C4-2B (cell line): ENCODE measurements around the gene KASH5.
"Not testable (repeated sequence)": the region's sequence is repeated elsewhere in the genome, so short reads cannot be mapped to it uniquely, and the experiment has no call there.

ENCODE experiments used
- H3K27ac ChIP-seq: fragments of 450-650 bp; 2 replicates; pipeline ENCODE4 v1.5.1; 2017
- ZFX ChIP-seq: fragments of 450-650 bp; IDR thresholded peaks from 2 replicates; pipeline ENCODE4 v1.6.1; 2017
- TF ChIP-seq, protein P1 (sequence below): fragments of 450-650 bp; conservative IDR thresholded peaks from 2 replicates; pipeline ENCODE4 v1.5.1; 2017; ENCODE audit warnings: mild to moderate bottlenecking

Gene KASH5

DNA sequence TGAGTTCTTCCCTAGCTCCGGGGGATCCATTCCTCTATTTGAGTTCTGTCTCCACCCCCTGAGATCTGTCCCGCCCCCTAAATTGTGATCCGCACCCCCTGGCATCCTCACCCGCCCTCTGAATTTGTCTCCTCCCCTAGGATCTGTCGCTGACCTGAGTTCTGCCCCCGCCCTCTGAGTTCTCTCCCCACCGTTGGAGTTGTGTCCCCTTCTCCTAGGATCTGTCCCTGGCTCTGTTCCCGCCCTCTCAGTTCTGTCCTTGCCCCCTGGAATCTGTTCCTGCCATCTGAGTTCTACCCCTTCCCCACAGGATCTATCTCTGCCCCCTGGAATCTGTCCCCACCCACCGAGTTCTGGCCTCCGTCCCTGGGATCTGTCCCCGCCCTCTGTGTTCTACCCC is 54.3 kb downstream of the KASH5 start:
- no peak overlapping the region for H3K27ac ChIP-seq
- TF ChIP-seq, protein P1, sequence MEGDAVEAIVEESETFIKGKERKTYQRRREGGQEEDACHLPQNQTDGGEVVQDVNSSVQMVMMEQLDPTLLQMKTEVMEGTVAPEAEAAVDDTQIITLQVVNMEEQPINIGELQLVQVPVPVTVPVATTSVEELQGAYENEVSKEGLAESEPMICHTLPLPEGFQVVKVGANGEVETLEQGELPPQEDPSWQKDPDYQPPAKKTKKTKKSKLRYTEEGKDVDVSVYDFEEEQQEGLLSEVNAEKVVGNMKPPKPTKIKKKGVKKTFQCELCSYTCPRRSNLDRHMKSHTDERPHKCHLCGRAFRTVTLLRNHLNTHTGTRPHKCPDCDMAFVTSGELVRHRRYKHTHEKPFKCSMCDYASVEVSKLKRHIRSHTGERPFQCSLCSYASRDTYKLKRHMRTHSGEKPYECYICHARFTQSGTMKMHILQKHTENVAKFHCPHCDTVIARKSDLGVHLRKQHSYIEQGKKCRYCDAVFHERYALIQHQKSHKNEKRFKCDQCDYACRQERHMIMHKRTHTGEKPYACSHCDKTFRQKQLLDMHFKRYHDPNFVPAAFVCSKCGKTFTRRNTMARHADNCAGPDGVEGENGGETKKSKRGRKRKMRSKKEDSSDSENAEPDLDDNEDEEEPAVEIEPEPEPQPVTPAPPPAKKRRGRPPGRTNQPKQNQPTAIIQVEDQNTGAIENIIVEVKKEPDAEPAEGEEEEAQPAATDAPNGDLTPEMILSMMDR: no peak
- no peak for TF ChIP-seq ZFX

DNA sequence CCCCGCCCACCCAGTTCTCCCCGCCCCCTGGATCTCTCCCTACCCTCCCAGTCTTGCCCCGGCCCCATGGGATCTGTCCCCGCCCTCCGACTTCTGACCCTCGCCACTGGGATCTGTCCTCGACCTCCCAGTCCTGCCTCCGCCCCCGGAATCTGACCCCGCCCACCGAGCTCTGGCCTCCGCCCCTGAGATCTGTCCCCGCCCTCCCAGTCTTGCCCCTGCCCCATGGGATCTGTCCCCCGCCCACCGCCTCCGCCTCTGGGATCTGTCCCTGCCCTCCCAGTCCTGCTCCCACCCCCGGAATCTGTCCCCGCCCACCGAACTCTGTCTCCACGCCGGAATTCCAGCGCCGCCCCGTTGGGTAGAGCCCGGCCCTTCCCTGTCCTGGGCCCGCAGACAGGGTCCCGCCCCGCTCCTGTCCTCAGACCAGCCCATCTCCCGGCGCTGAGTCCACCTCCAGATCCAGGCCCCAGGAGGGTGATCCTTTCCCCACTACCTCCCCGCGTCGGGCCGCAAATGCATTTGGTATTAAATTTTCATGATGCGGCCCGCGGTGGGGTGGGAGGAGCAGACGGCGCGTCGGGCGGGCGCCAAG is 54.8 kb downstream of the KASH5 start:
- H3K27ac ChIP-seq: peak overlapping the region; percentile 61
- TF ChIP-seq, protein P1: no peak
- no peak for TF ChIP-seq ZFX

DNA sequence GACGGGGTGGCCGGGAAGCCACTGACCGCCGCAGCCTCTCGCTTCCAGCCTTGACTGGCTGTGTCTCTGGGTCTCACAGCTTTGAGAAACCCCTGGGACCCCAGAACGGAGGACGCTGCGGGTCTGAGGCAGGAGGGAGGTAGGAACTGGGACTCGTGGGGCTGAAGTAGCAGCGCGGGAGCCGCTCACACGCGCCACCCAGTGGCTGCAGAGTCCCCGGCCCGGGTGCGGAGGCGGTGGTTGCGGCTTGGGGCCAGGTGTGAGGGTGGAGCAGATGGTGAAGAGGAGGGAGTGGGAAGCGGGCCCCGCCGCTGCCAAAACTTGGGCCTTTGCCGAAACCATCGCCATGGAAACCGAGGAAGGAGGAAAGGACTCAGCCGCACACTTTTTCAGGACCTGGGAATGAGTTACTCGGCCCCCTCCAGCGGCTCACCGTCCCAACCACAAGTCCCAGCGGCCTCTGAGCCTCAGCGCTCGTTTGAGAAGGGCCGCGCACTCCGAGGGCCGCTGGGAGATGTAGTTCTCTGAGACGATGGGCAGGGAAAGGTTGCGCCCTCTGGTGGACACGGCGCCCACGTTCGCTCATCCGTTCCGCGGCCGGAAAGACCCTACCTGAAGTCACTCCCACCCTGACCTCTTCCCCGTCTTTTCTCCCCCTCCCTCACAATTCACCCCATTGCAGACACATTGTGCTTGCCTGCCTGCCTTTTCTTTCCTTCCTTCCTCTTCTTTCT is 55.5 kb downstream of the KASH5 start:
- peak overlapping the region; percentile 61 for H3K27ac ChIP-seq
- TF ChIP-seq, protein P1: peak; percentile 99
- TF ChIP-seq ZFX: no peak

DNA sequence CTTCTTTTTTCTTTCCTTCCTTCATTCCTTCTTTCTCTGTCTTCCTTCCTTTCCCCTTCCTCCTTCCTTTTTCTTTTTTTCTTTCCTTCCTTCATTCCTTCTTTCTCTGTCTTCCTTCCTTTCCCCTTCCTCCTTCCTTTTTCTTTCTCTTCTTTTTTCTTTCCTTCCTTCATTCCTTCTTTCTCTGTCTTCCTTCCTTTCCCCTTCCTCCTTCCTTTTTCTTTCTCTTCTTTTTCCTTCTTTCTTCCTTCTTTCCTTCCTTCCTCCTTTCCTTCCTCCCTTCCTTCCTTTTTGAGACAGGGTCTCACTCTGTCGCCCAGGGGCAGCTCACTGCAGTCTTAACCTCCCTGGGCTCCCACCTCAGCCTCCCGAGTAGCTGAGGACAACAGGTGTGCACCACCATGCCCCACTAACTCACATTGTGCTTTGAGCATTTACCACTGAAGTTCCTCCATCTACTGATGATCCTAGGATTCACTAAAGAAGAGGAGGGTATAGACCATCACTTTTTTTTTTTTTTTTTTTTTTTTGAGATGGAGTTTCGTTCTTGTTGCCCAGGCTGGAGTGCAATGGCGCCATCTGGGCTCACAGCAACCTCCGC is 56.2 kb downstream of the KASH5 start:
- not testable (repeated sequence) for H3K27ac ChIP-seq

- H3K27ac ChIP-seq: no peak overlapping the region
- TF ChIP-seq ZFX: no peak
- TF ChIP-seq, protein P1: no peak
Measured at GRCh38 chr19:49445997-49446396, 57.9 kb downstream of the KASH5 start.

GRCh38 chr19:49447485-49448431 is 59.7 kb downstream of the KASH5 start:
- H3K27ac ChIP-seq: no peak overlapping the region
- TF ChIP-seq, protein P1: no peak
- TF ChIP-seq ZFX: no peak

DNA sequence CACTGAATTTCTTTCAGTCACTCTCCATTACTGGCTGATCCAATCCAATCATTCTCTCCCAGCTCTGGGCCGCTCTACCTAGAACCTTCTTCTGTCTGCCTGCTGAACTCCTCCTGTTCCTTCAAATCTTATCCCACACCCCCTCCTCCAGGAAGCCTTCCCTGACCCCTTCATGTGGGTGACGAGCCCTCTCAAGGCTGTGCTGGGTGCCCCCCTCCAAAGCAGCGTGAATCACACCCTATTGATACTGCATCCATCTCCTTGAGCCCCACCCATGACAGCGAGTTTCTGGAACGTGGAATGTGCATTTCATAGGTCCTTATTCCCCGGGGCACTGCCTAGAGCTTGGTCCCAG is 60.4 kb downstream of the KASH5 start:
- no peak overlapping the region for H3K27ac ChIP-seq
- TF ChIP-seq ZFX: no peak
- TF ChIP-seq, protein P1: no peak
